ENCODE data around the gene CD302. TPM values are rescaled to one million over a fixed set of nuclear protein-coding genes. Genes with fewer than 3 reads are reported as not detected.
A peak's percentile ranks its signal among the peaks of the same experiment; 100 is the strongest.
"Not testable (repeated sequence)": the region's sequence is repeated elsewhere in the genome, so short reads cannot be mapped to it uniquely, and the experiment has no call there.

CD302 gene
- total RNA-seq, 2 donors from 2014 or later = 25.1 to 31.4 TPM

DNA sequence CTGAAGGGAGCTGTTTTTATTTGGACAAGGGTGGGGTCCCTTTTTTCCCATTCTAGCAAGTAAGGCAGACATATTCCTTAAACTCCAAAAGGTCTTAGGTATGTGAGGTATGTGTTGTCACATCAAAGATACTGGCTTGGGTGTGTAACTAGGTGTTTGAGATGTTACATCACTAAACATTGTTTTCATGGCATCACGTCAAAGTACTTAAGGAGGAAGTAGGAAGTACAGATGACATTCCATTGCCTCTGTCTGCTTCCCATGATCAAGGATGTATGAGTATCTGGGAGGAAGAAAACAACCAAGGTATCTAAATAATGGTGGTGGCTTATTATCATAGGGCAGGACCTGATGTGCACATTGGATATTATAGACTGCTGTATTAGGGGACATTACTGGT, 39.3 kb downstream of the CD302 start:
- no peak for ATAC-seq
- intact Hi-C loops (cut with DNase I) = no loop called here
- DNase-seq = no peak

DNA sequence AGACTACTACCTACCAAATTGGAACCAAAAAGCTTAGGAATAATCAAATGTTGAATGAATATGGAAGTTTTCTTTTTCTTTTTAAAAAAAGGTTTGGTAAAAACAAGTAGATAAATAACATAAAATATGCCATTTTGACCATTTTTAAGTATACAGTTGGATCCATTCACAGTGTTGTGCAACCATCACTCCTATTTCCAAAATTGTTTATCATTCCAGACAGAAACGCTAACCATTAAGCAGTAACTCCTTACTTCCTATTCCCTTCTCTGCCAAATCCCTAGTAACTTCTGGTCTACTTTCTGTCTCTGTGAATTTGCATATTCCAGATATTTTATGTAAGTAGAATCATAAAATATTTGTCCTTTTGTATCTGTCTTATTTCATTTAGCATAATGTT, 39.8 kb downstream of the CD302 start:
- intact Hi-C loops (cut with DNase I) = no loop called here
- DNase-seq (no peak), ATAC-seq (no peak)

DNA sequence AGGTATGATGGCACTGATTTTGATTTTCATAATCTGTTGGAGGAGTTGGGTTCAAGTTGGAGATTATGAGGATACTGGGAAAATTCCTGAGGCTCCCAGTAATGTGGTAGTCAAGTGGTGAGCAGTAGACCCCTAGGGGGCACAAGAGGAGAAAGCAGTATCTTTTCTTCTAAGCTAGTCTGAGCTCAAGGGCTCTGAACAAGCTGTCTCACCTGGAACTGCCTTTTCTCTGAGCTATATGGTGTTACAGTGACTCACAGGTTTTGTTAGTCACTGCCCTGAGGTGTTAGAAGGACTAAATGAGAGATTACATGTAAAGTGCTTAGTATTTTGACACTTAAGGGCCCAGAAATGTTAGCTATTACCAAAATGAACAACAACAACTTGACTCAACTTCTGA, 42.2 kb downstream of the CD302 start:
- ATAC-seq (peak in 1 of 2 donors; percentile 74), DNase-seq (no peak)
- intact Hi-C loops (cut with DNase I) = no loop called here

DNA sequence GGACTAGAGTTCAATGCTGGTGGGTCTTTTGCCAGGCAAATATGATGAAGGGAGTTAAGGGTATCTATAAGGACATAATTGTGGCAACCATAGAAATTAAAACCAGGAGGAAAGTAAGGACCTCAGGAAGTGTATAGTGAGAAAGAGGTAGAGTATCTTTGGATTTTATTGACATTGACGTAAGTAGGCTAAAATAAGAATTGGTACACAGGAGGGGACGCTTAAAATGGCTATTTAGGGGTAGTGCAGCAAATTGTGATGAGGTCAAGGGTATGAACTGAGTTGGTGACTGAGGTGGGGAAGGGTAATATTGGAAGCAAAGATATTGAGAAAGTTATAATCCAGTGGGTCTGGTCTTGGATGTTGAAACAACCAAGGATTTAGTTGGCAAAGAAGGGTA, 43.0 kb downstream of the CD302 start:
- intact Hi-C loops (cut with DNase I) = no loop called here
- ATAC-seq = no peak
- DNase-seq = no peak

DNA sequence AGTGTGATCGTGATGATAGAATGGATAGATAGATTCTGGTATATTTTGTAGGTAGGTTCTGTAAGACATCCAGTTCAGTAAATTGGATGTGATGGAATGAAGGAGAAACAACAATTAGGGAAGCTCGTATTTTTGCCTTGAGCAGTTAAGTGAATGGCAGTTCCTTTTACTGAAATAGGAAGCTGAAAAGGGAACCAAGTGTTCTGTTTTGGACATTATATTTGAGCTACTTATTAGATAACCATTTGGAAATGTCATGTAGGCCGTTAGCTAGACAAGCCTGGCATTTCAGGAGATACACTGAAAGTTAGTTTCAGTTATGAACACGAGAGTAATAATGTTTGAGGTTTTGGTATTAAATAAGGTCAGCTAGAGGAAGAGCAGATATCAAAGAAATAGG, 44.2 kb downstream of the CD302 start:
- intact Hi-C loops (cut with DNase I) = no loop called here
- no peak for DNase-seq
- ATAC-seq = peak in 1 of 2 donors; percentile 27

DNA sequence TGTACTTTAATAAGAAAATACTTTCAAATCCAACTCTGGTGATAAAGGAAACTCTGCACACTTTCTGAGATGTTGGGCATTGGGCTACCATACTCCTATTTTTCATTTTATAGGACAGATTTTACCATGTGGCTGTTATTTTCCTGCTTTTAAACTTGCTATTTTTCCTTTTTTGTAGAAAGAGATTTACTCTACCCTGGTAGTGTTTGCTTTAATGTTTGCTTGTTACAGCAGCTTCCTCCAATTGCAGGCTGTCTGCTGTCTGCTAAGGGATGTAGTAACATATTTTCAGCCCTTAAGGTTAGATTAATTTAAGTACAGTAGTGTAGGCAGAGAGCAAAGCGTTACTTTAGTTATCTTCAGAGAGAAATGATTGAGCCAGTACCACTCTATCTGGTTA, 47.1 kb downstream of the CD302 start:
- intact Hi-C loops (cut with DNase I) = no loop called here
- DNase-seq = no peak

DNA sequence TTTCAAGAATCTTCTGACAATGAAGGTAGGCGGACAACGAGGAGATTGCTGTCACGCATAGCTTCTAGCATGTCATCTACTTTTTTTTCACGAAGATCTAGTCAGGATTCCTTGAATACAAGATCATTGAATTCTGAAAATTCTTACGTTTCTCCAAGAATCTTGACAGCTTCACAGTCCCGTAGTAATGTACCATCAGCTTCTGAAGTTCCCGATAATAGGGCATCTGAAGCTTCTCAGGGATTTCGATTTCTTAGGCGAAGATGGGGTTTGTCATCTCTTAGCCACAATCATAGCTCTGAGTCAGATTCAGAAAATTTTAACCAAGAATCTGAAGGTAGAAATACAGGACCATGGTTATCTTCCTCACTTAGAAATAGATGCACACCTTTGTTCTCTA, 49.9 kb downstream of the CD302 start:
- intact Hi-C loops (cut with DNase I) = no loop called here
- ATAC-seq = no peak

More for the DNA sequence above, 47.1 kb downstream of the CD302 start:
- no peak for ATAC-seq

DNA sequence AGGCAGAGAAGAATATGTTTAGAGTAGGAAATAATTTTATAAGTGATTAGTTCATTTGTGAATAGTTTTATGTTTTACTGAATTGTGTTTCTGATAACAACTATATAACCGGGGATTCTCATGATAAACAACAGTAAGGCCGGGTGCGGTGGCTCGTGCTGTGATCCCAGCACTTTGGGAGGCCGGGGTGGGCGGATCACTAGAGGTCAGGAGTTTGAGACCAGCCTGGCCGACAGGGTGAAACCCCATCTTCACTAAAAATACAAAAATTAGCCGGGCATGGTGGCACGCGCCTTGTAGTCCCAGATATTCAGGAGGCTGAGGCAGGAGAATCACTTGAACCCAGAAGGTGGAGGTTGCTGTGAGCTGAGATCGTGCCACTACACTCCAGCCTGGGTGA, 52.8 kb downstream of the CD302 start:
- ATAC-seq; intact Hi-C loops (cut with DNase I); DNase-seq: not testable (repeated sequence)

More for the DNA sequence above, 49.9 kb downstream of the CD302 start:
- no peak for DNase-seq

DNA sequence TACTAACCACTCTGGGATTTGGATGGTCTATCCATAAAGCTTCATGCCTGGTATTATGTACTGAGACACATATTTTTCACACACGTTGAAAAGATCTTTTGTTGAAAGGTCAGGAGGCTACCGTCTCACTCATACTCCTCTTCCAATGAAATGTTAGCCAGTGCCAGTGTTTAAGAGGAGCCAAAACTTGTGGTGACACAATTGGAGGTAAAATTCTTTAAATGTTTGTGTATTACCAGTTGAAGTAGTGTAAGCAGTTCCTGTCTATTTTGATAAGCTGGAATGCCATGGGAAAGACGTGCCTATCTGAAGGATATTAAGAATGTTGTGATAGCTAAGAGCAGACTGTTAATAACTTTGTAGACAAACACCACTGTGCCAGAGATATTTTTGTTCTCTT, 53.6 kb downstream of the CD302 start:
- DNase-seq (no peak), ATAC-seq (peak; percentile 83 to 85)
- intact Hi-C loops (cut with DNase I) = no loop called here

DNA sequence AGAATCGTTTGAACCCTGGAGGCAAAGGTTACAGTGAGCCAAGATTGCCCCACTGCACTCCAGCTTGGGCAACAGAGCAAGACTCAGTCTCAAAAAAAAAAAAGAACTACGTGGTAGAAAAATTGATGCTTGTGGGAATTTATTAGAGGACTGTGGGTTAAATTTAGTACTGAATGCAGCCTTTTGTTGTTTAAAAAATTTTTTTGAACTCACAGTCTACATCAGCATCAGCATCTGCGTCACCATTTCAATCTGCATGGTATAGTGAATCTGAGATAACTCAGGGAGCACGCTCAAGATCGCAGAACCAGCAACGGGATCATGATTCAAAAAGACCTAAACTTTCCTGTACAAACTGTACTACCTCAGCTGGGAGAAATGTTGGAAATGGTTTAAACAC, 55.2 kb downstream of the CD302 start:
- DNase-seq (no peak), ATAC-seq (no peak)
- intact Hi-C loops (cut with DNase I) = no loop called here

DNA sequence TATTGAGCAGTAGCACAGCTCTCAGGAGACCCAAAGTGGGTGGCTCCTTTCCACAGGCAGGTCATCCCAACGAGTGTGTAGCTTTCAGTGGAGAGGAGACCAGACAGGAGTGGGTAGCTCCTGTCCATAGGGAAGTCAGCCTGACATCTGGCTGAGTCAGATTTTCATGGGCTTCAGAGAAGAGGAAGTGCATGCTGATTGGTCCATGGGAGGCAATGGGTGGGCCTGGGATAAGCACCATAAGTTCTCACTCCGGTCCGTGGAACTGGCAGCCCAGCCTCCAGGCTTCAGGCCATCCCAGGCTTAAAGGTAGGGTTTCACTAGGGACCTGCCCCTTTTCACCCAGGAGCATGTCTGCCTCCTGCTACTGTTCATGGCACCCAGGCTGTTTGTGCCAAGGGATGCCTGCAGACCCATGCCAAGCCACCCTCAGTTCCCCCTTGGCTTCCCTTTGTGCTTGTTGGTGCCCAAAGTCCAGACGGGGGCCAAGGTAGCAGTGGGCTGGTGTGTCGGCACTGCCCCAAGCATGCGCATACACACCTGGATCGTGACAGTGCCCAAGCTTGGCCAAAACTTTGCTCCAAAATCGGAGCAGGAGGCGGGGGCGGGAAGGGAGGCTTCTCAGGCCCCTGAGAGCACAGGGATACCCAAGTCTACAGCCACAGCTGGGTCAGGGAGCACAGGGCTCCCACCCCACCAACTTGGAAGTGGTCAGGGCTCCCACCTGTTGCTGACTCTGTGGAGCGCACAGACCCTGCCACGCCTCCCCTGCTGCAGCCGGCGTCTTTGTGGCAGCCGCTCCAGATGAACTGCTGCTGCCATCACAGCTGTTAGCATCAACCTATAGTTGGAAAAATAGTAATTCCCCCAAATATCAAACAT, 59.3 kb downstream of the CD302 start:
- DNase-seq (no peak), ATAC-seq (peak; percentile 15 to 51)
- intact Hi-C loops (cut with DNase I) = no loop called here

DNA sequence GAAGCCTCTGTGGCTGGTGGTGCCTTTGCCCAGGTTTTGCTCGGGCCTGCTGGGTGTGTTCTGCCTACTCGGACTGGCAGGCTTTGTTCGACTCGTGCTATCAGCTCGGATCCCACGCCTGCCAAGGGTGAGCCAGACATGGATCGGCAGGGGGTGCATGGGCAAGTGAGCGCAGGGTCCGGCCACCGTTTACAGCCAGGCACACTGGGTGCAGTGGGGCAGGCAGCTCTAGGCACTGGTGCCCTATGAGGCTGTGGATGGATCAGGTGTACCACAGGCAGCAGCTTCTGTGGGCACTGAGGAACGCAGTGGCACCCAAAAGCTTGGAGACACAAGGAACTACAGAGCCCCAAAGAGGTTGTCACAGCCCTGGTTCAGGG, 60.1 kb downstream of the CD302 start:
- intact Hi-C loops (cut with DNase I) = no loop called here
- ATAC-seq = peak; percentile 41 to 63
- no peak for DNase-seq

DNA sequence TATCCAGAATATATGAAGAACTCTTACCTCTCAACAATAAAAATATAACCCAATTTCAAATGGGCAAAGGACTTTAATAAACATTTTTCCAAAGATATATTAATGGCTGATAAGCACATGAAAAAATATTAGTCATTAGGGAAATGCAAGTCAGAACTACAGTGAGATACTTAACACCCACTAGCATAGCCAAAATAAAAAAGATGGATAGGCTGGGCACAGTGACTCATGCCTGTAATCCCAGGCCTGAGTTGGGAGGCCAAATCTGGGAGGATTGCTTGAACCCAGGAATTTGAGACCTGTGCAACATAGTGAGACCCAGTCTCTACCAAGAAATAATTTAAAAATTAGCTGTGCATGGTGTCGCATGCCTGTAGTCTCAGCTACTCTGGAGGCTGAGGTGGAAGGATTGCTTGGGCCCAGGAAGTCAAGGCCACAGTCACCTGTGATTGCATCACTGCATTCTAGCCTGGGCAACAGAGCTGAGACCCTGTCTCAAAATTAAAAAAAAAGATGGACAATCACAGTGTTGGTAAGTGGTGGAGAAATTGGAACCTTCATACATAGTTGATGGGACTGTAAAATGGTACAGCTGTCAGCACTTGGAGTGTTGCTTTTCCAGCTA, 60.6 kb downstream of the CD302 start:
- peak in 1 of 2 donors; percentile 81 for ATAC-seq
- DNase-seq = no peak
- intact Hi-C loops (cut with DNase I) = no loop called here

DNA sequence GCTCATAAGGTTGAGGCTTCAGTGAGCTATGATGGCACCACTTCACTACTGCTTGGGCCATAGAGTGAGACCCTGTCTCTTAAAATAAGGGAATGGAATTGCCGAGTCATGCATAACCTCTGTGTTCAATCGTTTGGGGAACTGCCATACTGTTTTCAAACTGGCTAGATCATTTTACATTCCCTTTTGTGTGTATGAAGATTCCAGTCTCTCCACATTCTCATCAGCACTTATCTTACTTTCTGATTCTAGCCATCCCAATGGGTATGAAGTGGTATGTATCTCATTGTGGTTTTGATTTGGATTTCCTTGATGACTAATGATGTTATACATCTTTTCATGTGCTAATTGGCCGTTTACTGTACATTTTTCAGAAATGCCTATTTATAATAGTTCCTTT, 62.0 kb downstream of the CD302 start:
- intact Hi-C loops (cut with DNase I) = no loop called here
- DNase-seq = no peak
- no peak for ATAC-seq

DNA sequence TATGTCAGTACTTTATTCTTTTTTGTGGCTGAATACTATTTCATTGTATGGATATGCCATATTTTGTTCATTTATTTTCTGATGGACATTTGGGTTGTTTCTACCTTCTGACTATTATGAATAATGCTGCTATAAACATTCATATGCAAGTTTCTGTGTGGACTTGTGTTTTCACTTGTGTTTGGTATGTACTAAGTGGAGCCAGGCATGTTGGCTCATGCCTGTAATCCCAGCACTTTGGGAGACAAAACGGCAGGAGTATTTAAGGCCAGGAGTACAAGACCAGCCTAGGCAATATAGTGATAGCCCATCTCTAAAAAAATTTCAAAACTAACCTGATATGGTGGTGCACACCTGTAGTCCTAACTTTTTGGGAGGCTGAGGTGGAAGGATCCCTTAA, 62.4 kb downstream of the CD302 start:
- ATAC-seq (no peak), DNase-seq (no peak)
- intact Hi-C loops (cut with DNase I) = no loop called here

DNA sequence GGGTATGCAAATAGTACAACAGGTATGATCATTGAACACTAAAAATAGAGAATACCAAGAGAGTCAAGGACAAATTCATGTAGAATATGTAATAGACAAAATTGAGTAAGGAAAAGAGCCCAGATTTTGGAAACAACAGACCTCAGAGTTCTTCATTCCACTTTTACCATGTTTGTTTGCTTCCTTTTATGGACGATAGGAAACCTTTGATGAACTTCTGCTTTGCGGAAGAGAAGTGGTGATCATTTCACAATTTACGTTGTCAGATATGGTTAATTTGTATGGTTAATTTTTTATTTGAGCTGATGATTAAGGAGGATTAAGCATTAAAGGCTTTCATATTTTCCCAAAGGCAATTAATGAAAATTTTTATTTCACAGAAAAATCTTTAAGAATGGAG, 69.4 kb downstream of the CD302 start:
- DNase-seq (no peak), ATAC-seq (no peak)
- intact Hi-C loops (cut with DNase I) = no loop called here

DNA sequence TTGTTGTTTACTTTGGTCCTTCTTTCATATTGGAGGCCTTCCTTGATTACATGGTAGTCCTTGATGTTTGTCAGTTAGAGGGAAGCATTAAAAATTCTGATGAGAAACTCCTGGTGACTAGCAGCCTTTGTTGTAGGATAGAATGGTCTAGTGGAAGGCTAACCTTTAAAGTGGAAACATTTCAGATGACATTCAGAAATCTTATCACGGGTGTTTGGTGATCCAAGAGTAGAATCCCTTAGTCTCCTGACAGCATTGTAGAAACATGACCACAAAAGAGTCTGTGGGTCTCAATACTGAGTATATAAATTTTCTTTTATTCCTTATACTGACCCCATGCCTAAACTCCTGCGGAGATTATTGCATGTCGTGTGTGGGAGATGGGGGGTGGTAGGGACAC, 72.3 kb downstream of the CD302 start:
- ATAC-seq (peak; percentile 38 to 44), DNase-seq (no peak)
- intact Hi-C loops (cut with DNase I) = no loop called here

DNA sequence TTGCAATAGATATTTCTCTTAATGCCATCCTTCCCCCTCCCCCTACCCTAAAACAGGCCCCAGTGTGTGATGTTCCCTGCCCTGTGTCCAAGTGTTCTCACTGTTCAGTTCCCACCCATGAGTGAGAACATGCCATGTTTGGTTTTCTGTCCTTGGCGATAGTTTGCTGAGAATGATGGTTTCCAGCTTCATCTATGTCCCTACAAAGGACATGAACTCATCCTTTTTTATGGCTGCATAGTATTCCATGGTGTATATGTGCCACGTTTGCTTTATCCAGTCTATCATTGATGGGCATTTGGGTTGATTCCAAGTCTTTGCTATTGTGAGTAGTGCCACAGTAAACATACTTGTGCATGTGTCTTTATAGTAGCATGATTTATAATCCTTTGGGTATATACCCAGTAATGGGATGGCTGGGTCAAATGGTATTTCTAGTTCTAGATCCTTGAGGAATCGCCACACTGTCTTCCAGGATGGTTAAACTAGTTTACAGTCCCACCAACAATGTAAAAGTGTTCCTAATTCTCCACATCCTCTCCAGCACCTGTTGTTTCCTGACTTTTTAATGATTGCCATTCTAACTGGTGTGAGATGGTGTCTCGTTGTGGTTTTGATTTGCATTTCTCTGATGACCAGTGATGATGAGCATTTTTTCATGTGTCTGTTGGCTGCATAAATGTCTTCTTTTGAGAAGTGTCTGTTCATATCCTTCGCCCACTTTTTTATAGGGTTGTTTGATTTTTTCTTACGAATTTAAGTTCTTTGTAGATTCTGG, 73.0 kb downstream of the CD302 start:
- DNase-seq; ATAC-seq; intact Hi-C loops (cut with DNase I): not testable (repeated sequence)

DNA sequence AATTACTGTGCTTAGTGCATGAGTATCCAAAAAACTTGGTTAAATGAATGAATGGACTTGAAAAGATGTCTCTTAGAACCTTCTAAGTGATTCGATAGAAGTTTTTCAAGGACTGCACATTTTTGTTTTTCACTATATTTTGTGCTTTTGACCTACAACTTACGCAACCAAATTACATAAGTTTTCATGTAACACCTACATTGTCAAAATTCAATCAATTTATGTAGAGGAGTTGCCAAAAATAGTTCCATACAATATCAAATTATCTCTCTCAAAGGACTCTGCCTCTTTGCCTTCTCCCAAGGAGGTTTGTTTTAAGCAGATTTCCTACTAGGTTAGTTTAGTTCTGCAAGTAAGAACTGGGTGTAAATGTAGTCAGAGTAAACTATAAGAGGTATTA, 75.4 kb downstream of the CD302 start:
- intact Hi-C loops (cut with DNase I) = no loop called here

DNA sequence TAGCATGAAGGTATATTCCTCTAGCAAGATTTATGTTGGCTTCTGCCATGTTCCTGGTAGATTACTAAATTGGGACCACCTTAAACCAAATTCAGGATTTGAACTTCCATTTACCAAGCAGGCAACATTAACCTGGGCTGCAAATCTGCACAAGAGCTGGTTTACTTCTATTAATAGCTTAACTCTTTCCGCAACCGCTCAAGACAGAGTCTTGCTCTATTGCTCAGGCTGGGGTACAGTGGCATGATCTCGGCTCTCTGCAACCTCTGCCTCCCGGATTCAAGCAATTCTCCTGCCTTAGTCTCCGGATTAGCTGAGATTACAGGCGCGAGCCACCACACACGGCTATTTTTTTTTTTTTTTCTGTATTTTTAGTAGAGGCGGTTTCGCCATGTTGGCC, 77.3 kb downstream of the CD302 start:
- DNase-seq (no peak), ATAC-seq (no peak)
- intact Hi-C loops (cut with DNase I) = no loop called here

More for the DNA sequence above, 75.4 kb downstream of the CD302 start:
- DNase-seq (no peak), ATAC-seq (no peak)

Measured in left cardiac atrium (tissue), 4 donors.